Bronchial epithelial cell (primary cell): ENCODE measurements around the gene AGPAT4. TPM values are rescaled to one million over a fixed set of nuclear protein-coding genes. Genes with fewer than 3 reads are reported as not detected.

Experiments used
- DNase-seq: peaks from one replicate; pipeline ENCODE4 v3.0.0-alpha.2; 2010; ENCODE audit warnings: low read depth
- FAIRE-seq: peaks from 2 replicates; lab custom pipeline; 2011; peaks lifted over from hg19 to GRCh38; lab: Jason Lieb, UNC
- H3K27me3 ChIP-seq: 2 replicates; pipeline ENCODE4 v1.5.1; 2011; ENCODE audit warnings: low read length; ENCODE audit not compliant: control insufficient read depth, insufficient read depth
- H3K36me3 ChIP-seq: 2 replicates; pipeline ENCODE4 v1.5.1; 2011; ENCODE audit warnings: low read length; ENCODE audit not compliant: control insufficient read depth, insufficient read depth
- H3K4me3 ChIP-seq: 2 replicates; pipeline ENCODE4 v1.5.1; 2011; ENCODE audit warnings: mild to moderate bottlenecking, low read depth, low read length, control low read depth
- CTCF ChIP-seq: IDR thresholded peaks from 2 replicates; pipeline ENCODE4 v1.5.1; 2011; ENCODE audit warnings: mild to moderate bottlenecking, moderate library complexity, low read length, control low read depth, inconsistent platforms; ENCODE audit not compliant: insufficient read depth, severe bottlenecking
- total RNA-seq: library from RNA; depleted of rRNA; stranded (reverse); fragments of >200 nt; gene quantifications from 2 replicates; pipeline ENCODE4 v1.2.1, GENCODE V29; 2014

The AGPAT4 gene
- total RNA-seq, 1 donor from 2014 or later: 2.6 TPM

GRCh38 chr6:161082215-161082614, 191.6 kb downstream of the AGPAT4 start:
- TF ChIP-seq CTCF: no peak
- Histone ChIP-seq H3K4me3 (no peak overlapping the region), H3K36me3 (peaks cover 12% of the 10 kb centered on the region), H3K27me3 (no peaks in the 10 kb centered on the region)
- DNase-seq (no peak), FAIRE-seq (no peak)

DNA sequence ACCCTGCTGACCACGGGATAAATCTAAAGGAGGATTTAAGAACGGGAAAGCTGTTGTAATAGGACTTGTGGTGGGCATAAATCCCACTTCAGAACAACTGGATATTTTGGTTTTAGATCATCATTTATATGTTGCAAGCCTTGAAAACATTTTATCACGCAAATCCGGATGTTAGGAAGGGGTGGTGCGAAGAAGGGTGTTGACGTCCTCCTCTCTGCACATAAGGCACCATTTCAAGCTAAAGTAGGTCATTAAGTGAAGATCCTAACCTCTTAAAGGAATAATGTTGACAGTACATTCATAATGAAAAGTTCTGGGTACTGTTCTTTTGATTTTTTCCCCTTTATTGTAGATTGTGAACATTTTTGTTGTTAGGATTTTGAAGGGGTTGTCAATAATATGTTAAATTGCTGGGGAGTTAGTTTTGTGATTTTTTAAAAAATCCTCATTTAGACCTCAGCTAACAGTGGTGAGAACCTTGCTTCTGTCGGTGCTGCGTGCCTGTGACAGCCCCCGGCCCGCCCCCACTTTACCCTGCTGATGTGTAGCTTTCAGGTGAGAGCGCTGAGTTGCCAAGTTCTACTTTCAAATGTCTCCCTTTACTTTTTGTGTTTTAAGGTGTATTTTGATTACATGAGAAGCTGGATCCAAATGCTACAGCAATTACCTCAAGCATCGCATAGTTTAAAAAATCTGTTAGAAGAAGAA, 193.4 kb downstream of the AGPAT4 start:
- Histone ChIP-seq H3K27me3 (no peaks in the 10 kb centered on the region), H3K4me3 (no peak overlapping the region), H3K36me3 (peaks cover 11% of the 10 kb centered on the region)
- no peak for TF ChIP-seq CTCF
- FAIRE-seq (no peak), DNase-seq (no peak)
